ENCODE results near the gene SATB2.

The SATB2 gene

GRCh38 chr2:199456383-199457146 lies 1.2 kb downstream of the SATB2 start:
- DNase-seq (ENCODE audit: low read depth), result no peak
- H3K4me3 ChIP-seq (ENCODE audit: low read depth, low read length), result peak overlapping the region; percentile 90

DNA sequence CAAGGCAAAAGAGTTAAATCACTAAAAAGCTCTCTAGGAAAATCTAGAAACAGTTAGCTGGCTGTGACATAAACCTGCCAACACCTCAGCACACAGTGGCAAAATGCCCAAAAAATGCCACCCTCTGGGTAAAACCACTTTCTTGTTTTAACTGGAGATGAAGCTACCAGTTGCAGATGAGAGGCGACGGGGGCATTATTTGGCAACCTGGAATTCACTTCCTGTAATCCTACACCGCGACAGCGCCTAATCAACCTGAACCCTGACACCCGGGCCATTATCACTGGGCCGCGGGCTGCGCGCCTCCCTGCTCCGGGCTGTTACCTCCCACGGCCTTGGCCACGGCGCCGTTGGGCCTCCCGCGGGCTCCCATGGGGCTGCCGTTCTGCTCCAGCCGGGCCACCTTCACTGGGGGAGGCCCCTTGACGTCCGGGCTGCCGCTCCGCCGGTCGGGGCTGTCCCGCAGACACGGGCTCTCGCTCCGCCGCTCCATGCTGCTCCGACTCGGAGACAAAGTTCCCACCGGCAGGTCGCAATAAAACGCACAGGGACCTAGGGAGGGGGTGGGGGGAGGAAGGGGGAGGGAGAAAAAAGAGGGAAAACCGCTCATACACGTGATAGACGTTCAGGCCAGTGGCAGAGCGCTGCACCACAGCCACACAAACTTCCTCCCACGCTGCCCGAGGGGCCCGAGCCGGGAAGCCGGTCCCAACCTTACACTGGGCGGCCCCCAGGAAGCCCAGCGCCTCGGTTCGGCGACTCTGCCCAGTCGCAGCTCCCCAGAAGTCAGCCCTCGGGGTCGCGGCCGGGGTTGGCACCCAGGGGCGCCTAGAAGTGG lies 2.0 kb downstream of the SATB2 start:
- H3K4me3 ChIP-seq (ENCODE audit: low read depth, low read length), result peak overlapping the region; percentile 90
- no peak for DNase-seq (ENCODE audit: low read depth)

- DNase-seq (ENCODE audit: low read depth), result no peak
- no peak overlapping the region for H3K4me3 ChIP-seq (ENCODE audit: low read depth, low read length)
These were observed 2.6 kb downstream of the SATB2 start for GRCh38 chr2:199455210-199455544.

DNA sequence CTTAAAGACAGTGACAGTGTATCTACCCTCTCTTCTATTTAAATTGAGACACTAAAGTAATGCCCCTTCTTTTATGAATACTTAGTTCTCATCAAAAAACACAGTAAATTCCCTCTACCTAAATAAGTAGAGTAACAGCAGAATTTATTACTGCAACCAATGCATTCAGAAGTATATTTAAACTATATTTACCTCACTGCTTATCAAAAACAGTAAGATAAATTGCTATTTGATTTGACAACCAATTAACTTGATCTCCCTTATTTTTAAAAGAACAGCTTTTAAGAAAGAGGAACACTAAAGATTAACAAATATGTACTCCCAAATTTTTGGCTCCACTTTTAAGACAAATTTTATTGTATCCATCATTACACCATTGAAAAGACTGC lies 4.8 kb downstream of the SATB2 start:
- H3K4me3 ChIP-seq (ENCODE audit: low read depth, low read length), result no peak overlapping the region
- no peak for DNase-seq (ENCODE audit: low read depth)

DNA sequence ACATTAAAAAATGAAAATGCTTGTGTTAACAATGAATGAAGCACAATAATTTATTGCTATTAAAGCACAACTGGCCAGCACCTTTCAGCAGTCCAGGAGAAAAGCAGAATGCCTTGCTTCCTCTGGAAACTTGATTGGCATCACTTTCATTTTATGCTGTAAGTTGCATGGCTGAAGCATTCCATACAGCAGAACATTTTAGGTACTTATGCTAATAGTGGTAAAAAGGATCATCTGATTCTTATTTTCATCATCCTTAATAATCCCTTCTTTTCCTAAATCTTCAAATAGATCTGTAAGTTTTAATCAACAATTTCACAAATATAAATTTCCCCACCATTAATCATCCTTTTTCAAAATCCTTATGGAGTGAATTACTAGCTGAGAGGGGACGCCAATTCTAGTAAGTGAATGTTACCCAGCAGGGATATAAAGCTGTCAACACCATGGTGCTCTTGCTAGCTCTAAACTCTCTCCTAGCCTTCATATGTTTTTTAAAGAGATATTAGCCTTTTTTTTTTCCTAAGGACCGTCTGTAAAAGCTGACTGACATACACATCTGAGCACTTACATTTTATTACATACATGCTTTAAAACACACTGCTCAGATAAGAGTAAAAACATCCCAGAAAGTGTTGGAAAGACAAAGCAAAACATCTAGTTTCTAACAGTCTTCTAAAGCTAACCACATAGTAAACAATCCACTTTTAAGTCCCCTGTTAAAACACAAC lies 5.3 kb downstream of the SATB2 start:
- DNase-seq (ENCODE audit: low read depth), result peak; percentile 58
- H3K4me3 ChIP-seq (ENCODE audit: low read depth, low read length), result no peak overlapping the region

- no peak overlapping the region for H3K4me3 ChIP-seq (ENCODE audit: low read depth, low read length)
- DNase-seq (ENCODE audit: low read depth), result no peak
These were observed 7.8 kb downstream of the SATB2 start for GRCh38 chr2:199449956-199450355.

GRCh38 chr2:199449455-199449854 lies 8.3 kb downstream of the SATB2 start:
- no peak for DNase-seq (ENCODE audit: low read depth)
- H3K4me3 ChIP-seq (ENCODE audit: low read depth, low read length), result no peak overlapping the region

DNA sequence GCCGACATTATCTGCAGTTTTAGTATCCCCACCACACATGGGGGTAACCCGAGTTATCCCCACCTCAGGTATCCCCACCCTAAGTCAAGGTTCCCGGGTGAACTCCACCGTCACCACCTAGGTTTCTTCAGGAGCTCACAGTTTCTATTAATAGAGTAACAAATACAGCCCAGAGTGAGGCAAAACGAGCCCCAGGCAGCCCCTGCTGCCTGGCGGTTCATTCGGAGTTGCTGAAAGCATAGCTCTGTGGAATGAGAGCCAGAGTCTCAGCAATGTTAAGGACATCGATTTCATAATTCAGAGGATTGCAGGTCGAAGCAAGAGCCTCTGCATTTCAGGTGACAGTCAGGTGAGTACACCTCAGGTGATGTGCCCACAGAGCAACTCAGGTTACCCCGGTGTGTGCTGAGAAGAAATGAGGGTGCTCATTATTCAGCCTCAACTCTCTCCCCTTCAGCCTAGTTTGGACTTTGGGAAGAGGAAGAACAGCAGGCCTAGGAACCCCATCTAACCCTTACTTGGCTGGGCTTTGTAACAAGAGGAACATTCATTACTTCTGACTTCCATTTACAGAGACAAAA lies 10.7 kb downstream of the SATB2 start:
- DNase-seq (ENCODE audit: low read depth), result no peak
- H3K4me3 ChIP-seq (ENCODE audit: low read depth, low read length), result no peak overlapping the region

DNA sequence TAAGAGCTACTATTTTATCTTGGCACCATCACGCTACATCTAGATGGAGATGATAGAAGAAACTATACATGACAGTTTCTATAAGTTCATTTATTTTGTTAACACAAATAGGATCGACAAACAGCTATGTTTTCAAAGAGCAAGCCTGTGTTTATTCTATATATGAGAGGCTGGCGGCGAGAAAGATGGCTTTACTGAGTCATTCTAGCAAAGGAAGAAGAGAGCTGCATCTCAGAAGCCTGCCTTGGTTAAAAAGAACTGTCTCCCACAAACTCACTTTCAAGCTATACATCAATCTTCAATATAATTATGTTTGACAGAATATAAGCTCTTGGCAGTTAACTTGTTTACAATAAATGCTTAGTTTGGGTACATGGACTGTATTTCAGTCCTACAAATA lies 13.0 kb downstream of the SATB2 start:
- no peak overlapping the region for H3K4me3 ChIP-seq (ENCODE audit: low read depth, low read length)
- DNase-seq (ENCODE audit: low read depth), result no peak

- H3K4me3 ChIP-seq (ENCODE audit: low read depth, low read length), result no peak overlapping the region
- DNase-seq (ENCODE audit: low read depth), result no peak
These were observed 14.1 kb downstream of the SATB2 start for GRCh38 chr2:199443589-199444130.

DNA sequence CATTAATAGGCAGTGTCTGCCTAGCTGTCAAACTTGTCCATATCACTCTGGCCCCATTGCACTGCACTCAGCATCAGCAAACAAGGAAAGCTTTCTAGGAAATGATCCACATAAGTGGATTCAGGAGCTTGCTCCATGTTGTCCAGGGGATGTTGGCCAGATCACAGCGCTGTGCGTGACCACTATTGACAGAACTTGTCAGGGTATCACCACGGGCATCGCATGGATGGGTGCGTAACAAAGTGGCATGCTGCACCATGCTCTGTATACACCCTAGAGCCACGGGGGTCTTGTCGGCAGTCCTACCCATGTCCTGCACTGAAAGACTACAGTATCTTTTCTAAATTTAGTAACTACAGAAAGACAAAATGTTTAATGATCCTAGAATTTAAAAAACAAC lies 15.6 kb downstream of the SATB2 start:
- no peak for DNase-seq (ENCODE audit: low read depth)
- H3K4me3 ChIP-seq (ENCODE audit: low read depth, low read length), result no peak overlapping the region

- H3K4me3 ChIP-seq (ENCODE audit: low read depth, low read length), result no peak overlapping the region
- DNase-seq (ENCODE audit: low read depth), result no peak
These were observed 16.0 kb downstream of the SATB2 start for GRCh38 chr2:199441759-199442158.

- H3K4me3 ChIP-seq (ENCODE audit: low read depth, low read length), result no peak overlapping the region
- DNase-seq (ENCODE audit: low read depth), result no peak
These were observed 17.6 kb downstream of the SATB2 start for GRCh38 chr2:199440118-199440517.

DNA sequence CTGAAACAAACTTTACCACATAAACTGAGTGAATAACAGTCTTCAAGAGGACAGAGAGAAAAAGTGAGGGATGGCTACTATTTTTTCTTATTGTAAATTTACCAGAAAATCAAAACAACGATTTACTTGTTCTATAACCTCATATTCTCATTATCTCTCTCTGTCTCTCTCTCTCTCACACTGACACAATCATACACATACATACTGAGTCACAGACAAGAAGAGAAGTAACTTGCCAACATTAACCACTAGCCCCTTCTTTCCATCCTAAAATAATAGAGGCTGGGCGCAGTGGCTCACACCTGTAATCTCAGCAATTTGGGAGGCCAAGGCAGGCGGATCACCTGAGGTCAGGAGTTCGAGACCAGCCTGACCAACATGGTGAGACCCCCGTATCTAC lies 18.2 kb downstream of the SATB2 start:
- no peak for DNase-seq (ENCODE audit: low read depth)
- no peak overlapping the region for H3K4me3 ChIP-seq (ENCODE audit: low read depth, low read length)

DNA sequence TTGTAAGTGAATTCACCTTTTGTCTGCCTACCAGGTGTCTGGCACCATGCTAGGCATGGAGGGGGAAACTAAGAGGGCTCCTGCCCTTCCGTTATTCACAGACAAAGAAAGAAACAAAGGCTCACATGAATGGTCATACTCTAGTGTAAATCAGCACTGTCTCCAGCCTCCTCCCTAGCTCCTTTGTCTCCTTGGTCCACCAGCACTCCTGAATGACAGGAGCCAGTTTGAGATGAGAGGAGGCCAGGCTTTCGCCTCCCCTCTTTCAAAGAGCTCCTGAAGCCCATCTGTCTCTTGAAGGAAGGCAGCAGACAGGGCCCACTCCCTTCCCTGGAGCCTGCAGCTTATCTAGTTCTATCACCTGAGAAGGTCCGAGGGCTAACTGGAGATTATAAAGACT lies 18.7 kb downstream of the SATB2 start:
- no peak for DNase-seq (ENCODE audit: low read depth)
- no peak overlapping the region for H3K4me3 ChIP-seq (ENCODE audit: low read depth, low read length)

- H3K4me3 ChIP-seq (ENCODE audit: low read depth, low read length), result no peak overlapping the region
- DNase-seq (ENCODE audit: low read depth), result no peak
These were observed 23.2 kb downstream of the SATB2 start for GRCh38 chr2:199434555-199434954.

- no peak overlapping the region for H3K4me3 ChIP-seq (ENCODE audit: low read depth, low read length)
- no peak for DNase-seq (ENCODE audit: low read depth)
These were observed 24.4 kb downstream of the SATB2 start for GRCh38 chr2:199433204-199433832.

DNA sequence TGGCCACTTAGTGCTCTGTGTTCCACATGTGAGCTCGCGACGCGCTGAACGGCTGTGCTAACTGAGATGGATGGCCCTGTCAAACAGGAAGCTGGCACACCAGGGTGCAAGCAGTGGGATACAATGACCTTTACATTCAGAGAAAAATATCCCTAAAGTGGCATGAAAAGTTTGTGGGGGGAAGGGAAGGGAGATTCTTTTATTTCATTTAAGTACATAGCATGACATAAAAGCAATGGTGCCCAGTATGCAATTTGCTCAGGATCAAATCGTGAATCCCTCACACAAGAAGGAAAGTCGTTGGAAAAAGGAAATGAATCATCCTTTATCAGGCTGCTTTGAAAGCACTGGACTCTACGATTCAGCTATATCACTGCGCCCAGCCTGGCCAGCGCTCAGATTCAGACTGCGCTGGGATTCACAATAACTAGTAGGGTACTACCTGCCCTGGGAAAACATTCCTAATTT lies 26.0 kb downstream of the SATB2 start:
- no peak for DNase-seq (ENCODE audit: low read depth)
- no peak overlapping the region for H3K4me3 ChIP-seq (ENCODE audit: low read depth, low read length)

- DNase-seq (ENCODE audit: low read depth), result no peak
- H3K4me3 ChIP-seq (ENCODE audit: low read depth, low read length), result no peak overlapping the region
These were observed 27.5 kb downstream of the SATB2 start for GRCh38 chr2:199430214-199430613.
